HuH-7.5 (cell line): ENCODE data around the gene NUDT16.

Source experiments
- DNase-seq: peaks from one replicate; pipeline ENCODE4 v3.0.0; 2011; ENCODE audit warnings: low spot score

NUDT16 gene

DNA sequence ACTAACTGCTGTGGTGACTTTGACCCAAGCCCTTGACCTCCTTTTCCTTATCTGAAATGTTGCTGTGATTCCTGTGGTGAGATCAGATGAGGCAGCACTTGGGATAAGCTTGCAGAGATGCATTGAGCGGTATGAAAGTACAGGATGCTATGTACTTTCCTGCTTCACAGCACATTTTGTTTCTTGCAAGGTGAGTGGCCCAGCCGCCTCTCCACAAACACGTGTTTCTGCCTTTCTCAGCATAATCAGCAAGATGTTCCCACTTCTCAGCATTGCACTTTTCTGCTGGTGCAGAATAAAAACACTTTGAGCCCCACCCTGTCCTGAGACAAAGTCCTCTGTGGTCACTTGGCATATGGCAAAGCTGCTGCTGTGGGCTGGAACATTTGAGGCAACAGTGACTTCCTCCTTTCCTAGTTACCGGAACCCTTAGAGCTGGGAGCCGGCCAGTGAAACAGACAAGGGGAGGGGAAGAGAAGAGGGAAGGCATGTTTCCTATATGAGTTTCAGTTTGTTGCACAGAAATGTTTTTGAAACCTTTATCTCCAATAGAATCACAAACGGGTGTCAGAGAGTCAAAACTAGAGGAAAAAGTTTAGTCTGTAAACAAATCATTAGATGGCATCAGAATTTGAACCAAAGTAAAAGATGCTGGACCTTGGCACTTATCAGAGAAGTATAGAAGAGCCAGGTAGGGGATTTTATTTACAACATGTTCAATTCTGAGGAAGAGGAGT is 5.0 kb downstream of the NUDT16 start:
- DNase-seq: no peak

DNA sequence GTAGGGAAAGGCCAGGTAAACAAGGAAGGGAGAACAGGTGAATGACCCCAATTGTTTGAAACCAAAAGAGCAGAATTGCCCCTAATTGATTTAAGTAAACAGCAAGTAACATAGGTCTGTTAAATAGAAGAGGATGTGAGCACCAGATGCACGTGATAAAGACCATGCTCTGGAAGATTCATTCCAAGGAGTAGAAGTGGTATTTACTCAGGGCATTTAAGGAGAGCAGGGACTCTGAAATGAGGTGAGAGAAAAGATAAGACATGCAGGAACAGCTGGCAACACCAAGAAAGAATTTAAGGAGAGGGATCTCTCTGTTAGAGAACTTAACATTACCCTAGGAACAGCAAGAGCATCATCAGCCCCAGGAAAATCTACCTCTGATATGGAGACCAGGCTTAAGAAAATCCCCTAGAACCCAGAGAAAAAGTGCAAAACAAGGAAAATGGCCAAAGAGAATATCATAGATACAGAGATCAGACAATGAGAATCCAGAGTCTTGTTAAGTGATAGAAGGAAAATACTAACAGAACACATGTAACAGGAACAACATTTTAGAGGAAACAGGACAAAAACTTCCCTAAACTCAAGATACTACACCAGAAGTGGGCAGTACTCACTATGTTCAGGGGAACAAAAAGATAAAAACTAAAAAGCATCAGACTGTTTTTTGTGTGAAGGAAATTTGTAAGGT is 6.4 kb downstream of the NUDT16 start:
- DNase-seq: no peak

DNA sequence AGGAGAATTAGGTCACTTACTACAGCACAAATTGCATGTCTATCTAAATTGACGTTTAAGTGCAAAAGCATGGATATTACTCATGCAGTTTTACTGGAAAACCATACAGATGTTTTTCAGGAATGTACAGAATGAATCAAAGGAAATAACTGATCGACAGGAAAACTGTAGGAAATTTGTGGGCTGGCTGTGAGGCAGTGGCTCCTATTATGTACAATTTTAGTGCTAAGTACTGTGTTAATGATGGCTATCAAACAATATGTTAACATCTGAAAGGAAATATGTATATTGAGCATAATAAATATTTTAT is 6.9 kb downstream of the NUDT16 start:
- DNase-seq: no peak

DNA sequence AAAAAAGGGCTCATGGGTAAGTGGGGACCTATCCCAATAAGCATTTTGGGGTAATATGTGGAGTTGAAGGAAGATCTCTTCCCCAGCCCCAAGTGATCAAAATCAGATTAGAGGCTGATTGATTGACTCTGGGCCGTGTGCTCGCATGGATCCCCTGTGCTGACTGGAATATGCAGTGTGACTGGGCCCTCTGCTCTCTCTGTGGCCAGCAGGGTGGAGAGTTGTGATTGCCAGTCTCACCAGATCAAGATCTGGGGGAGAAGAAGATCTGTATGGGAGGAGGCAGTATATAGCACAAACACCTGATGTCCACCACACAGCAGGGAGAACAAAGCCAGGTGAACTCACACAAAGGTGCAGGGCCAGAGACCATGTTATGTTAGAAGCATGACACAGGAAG is 8.8 kb downstream of the NUDT16 start:
- DNase-seq: no peak

DNA sequence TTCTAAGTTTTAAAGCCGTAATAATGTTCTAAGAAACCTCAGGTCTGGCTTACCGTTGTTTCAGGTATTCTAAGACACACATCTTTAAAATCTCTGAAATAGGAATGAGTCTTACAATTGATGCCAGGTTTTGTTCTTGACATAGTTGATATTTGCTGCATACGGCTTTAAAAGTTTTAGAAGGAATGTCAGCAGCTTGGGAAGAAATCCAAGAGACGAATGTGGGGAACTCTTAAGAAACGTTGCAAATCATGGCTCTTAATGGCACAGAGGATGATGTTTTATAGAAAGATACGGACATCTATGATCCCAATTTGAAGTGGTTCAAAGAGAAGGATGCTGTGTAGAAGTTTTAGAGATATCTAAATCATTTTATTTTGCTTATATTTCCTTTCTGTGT is 11.5 kb downstream of the NUDT16 start:
- no peak for DNase-seq

DNA sequence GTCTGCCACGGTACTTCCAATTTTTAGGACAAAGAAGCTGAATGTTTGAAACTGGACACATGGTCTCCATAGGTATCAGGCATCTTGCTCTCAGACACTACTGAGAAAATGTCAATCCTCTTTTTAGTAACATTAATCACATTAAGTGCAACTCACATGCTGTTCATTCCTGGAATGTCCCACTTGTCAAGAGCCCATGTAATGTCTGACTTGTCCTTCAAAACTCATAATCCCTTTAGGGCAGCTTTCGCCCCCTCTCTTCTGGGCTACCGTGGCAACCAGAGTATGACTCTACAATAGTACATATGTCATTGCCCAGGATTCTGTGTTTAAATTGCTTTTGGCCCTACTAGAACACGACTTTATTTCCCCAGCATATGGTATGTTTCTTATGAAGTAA is 12.3 kb downstream of the NUDT16 start:
- DNase-seq: no peak

DNA sequence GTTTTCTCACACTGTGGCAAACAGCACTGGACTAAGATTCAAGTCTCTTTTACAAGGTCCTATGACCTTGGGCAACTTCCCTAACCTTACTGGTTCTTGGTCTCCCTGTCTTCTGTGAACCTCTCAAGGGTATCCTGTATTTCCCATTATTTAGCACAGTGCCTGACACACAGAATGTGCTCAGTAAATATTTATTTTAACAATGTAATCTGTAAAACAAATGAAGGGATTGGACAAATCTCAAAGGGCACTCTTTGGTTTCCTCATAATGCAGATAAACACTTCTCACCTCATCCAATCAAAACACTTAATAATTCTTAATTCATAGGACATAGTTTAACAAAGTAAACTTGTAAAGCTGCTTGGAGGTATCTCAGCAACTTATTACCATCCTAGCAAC is 12.8 kb downstream of the NUDT16 start:
- no peak for DNase-seq

DNA sequence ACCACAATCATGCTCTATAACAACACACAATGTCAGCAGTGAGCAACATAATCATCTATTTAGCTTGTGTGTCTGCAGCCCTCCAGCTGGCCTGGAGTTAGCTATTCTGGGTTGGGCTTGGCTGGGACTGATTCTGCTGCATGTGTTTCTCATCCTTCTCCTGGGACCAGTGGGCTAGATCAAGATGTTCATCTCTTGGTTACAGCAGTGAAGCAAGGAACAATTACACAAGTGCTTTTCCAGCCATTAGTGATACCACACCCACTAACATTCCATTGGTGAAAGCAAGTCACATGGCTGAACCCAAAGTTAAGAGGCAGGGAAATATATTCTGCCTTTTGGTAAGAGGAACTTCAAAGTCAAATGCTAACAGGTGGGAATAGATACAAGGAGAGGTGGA is 14.6 kb downstream of the NUDT16 start:
- DNase-seq: no peak

DNA sequence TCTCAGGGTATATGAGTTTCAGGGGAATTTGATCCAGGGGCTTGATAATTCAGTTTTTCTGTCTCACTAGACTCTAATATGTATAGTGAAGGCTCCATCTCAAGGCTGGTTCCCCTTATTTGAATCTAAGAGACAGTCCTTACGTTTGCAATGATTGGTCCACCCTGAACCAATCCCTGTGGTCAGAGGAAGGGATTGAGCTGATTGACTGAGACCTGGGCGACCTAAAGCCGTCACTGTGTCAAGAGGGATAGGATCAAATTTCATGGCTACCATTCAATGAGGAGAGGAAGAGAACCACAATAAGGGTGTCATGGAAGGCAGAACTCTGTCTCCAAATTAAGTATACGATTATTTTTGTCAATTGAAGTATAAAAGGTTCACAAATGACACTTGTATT is 16.3 kb downstream of the NUDT16 start:
- DNase-seq: no peak

DNA sequence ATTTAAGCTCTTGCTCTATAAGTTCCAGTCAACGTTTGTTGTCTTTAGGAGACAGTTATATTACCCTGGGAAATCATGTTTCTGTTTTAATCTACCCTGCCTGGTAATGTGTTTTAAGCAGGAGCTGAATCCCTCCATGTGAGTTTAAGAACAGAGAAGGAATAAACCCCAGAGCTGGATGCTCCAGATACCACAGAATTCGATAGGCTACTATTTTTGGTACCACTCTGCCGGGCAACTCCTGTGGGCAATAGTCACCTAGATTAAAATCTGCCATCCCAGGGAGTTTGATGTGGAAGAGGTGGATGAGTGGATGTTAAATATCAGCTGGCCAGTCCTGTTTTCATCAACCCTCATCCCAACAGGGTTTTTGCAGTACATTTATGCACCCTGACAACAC is 20.4 kb downstream of the NUDT16 start:
- DNase-seq: no peak

DNA sequence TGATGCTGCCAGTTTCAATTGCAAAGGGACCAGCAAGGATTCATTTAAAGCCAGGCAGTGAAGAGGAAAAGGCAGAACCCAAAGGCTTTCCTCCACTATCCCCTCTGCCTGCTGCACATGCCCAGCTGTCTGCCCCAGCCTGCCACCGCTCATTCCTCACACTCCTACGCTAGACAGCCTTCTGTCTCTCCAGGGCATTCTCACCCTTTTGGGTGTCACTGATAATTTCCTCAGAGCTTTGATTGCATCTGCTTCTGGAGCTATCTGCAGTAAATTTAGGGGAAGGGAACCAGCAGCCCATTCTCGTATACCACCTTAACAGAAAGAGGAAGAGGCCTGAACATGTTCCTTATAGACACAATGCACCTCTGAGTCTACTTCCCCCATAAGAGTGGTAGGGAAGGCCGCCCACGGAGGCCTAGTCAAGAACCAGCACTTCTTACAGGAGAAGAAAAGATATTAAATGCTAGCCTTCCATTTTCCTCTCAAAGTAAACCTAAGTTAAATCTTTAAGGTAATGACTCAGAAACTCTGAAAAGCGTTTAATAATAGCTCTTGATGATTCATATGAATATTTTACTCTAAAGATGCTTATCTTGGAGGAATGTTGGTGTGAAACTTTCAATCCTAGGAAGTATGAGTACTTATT is 20.9 kb downstream of the NUDT16 start:
- DNase-seq: no peak

DNA sequence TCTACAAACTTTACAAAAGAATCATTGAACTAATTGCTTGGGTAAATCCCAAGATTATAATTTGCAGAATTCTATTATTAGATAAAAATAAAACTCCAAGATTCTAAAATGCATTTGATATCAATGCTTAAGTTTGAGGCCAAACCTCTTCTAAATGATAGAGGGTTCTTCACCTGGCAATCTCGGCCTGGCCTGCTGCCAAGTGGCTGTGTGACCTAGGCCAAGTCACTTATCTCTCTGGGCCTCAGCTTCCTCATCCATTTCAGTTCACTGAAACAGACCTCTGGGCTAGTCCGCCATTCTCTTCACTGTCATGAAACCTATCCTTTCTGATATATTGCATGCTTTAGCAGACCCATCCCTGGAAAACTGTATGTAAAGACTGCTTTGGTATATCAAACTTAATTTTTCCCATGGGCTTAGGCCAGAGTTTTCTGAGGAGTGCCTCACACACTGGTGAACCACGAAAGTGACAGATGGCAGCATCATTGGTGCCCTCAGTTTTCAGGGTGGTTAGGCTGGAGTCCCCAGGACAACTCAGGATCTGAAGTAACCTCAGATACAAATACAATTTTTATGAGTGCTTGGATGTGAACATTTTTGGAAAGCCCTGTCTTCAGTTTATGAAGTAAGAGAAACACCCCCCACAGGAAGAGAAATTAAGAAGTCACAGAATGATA is 21.8 kb downstream of the NUDT16 start:
- DNase-seq: no peak

DNA sequence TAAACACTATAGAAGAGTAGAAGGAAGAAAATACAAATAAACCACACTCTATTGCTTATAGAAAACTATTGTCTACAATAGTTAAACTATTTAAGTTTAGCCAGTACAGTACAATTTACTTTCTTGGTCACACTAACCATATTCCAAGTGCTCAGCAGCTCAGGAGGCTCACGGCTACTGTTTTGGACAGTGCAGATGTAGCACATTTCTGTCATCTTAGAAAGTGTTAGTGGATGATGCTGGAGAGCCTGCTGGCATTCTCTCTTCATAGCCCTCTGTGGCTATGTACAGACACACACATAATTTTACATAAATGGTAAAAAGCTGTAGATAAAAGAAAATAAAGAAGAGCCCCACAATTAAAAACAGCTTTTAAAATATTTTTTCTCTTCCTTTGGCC is 23.8 kb downstream of the NUDT16 start:
- no peak for DNase-seq

DNA sequence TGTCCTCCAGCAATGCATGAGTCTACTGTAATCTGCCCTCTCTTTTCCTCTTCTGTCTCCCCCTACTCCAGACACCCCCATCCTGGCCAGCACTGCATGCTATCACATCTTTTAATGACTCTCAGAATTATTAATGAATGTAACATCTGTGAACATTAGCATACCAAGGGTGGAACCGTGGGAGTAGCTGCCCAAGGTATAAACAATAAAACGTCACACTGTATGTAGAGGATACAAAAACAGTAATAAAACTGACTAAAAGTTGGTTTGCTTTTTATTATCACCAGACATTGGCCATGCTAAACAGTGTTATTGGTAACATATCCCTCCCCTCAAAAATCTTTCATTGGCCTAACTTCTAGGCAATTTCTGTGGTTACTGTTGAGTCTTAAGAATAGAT is 24.7 kb downstream of the NUDT16 start:
- DNase-seq: no peak

DNA sequence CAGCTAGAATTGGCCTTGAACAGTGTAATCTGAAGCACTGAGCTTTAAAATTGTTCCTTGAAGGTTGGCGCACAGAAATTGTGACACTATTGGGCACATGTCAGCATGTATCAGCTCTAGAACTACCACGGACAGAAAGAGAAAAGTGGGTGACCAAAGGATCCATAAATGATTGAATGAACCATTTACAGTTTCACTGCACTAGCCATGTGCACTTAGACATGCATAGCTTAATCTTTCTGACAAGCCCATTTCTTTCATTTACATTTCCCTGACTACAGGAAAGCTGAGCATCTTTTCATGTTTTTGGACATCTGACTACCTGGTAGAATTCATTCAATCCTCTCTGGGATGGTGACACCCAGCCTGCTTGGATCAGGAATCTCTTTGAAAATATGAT is 36.2 kb downstream of the NUDT16 start:
- DNase-seq: no peak

DNA sequence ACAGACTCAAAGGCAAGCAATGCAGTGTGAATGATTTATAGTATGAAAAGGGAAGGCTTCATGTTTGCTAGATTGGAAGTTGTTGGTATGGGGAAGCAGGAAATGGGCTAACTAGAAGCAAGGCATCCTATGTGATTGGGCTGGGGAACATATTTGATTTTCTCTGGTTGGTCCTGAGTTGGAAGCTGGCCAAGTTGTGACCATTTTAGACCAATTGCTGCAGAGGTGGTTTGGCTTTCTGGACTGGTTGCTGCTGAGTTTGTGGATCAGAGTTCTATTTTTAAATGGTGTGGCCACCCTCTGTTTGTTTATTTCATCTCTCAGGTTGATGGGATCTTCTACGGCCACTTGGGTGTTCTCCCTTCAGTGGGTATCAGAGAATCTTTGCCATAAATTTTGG is 39.7 kb downstream of the NUDT16 start:
- no peak for DNase-seq

DNA sequence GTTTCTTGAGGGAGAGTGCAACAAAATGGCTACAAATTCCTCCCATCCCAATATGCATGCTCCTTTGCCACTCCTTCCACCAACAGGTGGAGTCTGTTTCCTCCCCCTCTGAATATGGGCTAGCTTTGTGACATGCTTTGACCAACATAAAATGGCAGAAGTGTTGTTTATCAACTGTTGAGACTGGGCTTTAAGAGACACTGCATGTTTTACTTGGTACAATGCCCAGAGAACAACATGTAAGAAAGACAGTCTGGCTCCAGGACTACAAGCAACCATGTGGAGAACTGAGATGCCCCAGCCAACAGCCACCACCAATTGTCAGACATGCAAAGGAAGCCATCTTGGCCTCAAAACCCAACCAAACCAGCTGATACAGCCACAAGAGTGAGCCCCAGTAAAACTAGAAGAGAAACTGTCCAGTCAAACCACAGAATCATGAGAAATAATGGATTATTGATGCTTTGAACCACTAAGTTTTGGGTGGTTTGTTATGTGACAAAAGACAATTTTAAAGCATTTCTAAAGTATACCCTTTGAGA is 40.5 kb downstream of the NUDT16 start:
- no peak for DNase-seq

DNA sequence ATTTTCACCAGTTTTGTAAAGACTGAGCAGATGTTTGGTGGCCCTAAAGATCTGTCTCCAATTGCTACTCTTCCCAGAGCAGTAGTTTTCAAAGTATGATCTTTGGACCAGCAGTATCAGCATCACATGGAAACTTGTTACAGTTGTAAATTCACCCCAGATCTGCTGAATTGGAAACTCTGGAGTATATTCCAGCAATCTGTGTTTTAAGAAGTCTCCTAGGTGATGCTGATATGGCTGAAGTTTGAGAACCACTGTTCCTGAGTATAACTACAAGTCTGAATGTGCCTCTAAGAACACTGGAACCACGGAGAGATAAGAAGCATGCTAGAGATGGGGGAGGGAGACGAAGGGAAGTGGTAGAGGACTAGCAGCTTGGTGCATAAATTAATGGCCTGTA is 45.7 kb downstream of the NUDT16 start:
- no peak for DNase-seq

DNA sequence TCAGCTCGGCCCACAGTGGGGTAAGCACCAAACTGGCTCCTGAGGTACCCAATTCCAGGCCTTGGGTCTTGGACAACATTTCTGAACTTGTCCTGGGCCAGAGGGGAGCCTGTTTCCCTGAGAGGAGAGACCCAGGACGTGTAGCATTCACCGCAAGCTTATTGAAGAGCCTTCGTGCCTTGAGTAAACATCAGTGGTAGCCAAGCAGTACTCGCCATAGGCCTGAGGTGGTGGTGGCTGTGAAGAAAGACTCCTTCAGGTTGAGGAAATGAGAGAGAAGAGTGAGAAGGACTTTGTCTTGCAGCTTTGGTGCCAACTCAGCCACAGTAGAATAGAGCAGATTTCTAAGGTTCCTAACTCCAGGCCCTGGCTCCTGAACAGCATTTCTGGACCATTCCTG is 50.2 kb downstream of the NUDT16 start:
- DNase-seq: no peak

DNA sequence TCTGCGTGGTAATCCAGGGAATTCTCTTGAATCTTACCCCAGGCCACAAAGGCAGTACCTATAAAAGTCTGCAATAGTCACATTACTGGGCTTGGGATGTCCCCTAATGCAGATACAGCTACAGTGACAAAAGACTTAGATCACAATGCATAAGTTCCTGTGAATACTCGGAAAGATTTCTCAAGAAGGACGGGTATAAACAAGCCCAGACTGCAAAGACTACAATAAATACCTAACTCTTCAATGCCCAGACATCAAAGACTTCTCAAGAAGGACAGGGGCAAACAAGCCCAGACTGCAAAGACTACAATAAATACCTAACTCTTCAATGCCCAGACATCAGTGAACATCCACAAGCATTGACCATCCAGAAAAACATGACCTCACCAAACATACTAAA is 50.9 kb downstream of the NUDT16 start:
- no peak for DNase-seq

DNA sequence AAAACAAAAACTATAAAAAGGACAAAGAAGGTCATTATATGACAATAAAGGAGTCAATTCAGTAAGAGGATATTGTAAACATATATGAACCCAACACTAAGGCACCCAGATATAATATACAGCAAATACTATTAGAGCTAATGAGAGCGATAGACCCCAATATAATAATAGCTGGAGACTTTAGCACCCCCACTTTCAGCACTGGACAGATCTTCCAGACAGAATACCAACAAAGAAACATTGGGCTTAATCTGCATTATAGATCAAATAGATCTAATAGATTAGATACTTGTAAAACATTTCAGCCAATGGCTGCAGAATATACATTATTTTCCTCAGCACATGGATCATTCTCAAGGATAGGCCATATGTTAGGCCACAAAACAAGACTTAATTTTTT is 53.4 kb downstream of the NUDT16 start:
- no peak for DNase-seq
